Esophagus muscularis mucosa (tissue), 4 donors: ENCODE measurements around the gene NCAM1. TPM values are rescaled to one million over a fixed set of nuclear protein-coding genes. Genes with fewer than 3 reads are reported as not detected.

Experiments
- DNase-seq: peaks from one replicate; pipeline ENCODE4 v3.0.0-alpha.2; 2017; ENCODE audit errors: extremely low spot score
- H3K27ac ChIP-seq, 4 donors: fragments of 200-600 bp; sonication (generic); replicated peaks in 1 of 4; 1 replicate in 3 of 4; 2 replicates in 1 of 4; pipeline ENCODE4 v1.5.1; 2016 to 2019; ENCODE audit warnings: mild to moderate bottlenecking in 1 of 4
- H3K27me3 ChIP-seq, 4 donors: fragments of 200-600 bp; sonication (generic); one replicate each; pipeline versions ENCODE4 v1.5.1 to v1.6.0; 2016 to 2019
- H3K36me3 ChIP-seq, 4 donors: fragments of 200-600 bp; sonication (generic); one replicate each; pipeline ENCODE4 v1.5.1; 2016 to 2019
- H3K4me1 ChIP-seq, 4 donors: fragments of 200-600 bp; sonication (generic); one replicate each; pipeline ENCODE4 v1.5.1; 2016 to 2019
- H3K4me3 ChIP-seq, 4 donors: fragments of 200-600 bp; sonication (generic); 1 replicate in 2 of 4; 2 replicates in 2 of 4; pipeline ENCODE4 v1.5.1; 2016 to 2019; ENCODE audit warnings: mild to moderate bottlenecking in 4 of 4, moderate library complexity in 1 of 4
- H3K9me3 ChIP-seq, 4 donors: fragments of 200-600 bp; sonication (generic); 1 replicate in 3 of 4; 2 replicates in 1 of 4; pipeline ENCODE4 v1.5.1; 2016 to 2019
- EP300 ChIP-seq: sonication (generic); formaldehyde crosslinking; IDR thresholded peaks from one replicate; pipeline ENCODE4 v1.6.1; 2017; ENCODE audit warnings: antibody characterized with exemption
- POLR2A ChIP-seq: fragments of 450-650 bp; IDR thresholded peaks from one replicate; pipeline ENCODE4 v1.6.1; 2017; ENCODE audit warnings: antibody characterized with exemption, moderate library complexity, mild to moderate bottlenecking, low read depth
- POLR2AphosphoS5 ChIP-seq, 2 donors: sonication (generic); formaldehyde crosslinking; IDR thresholded peaks; one replicate each; pipeline ENCODE4 v1.6.1; 2017; ENCODE audit warnings: antibody characterized with exemption in 2 of 2
- WGBS: methylation state at CpG from one replicate; pipeline ENCODE4 v1.1.5; 2018; 5-methylcytosine and 5-hydroxymethylcytosine counted together
- intact Hi-C: fragments of 100-400 bp; cut with DNase I; formaldehyde crosslinking; loops from one replicate; pipeline ENCODE4 v1.15.1; 2023
- total RNA-seq, 4 donors: library from RNA; depleted of rRNA; stranded (reverse); fragments of >200 nt; gene quantifications; one replicate each; pipeline versions ENCODE4 v1.1.0 to v1.2.1, GENCODE V29; 2016
- TF ChIP-seq, protein P1 (sequence below), 3 experiments: fragments of 200-600 bp in 2 of 3; fragments of 450-650 bp in 1 of 3; sonication (generic) in 2 of 3; IDR thresholded peaks; one replicate each; pipeline ENCODE4 v1.5.1; 2017 to 2019; ENCODE audit warnings: antibody characterized with exemption in 3 of 3, mild to moderate bottlenecking in 2 of 3, moderate library complexity in 1 of 3

Gene NCAM1
- total RNA-seq, 4 donors from 2014 or later: 83.5 to 161 (median 95.2) TPM

DNA sequence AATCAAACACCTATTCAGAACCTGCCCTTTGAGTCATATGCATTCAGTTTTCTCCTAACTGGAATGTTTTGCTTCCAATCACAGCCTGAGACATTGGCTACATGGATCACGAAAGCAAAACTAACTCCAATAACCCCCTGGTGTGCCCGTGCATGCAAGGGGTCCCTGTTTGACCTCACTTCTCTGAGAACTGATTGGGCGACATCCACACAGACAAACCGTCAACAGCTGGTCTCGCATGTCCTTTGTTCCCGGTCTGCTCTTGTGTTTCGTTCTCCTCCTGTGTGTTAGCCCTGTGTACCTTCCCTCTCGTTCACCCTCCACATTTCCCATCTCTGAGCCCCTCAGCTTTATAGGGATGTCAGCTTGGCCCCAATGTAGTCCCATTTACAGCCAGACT lies 286.0 kb downstream of the NCAM1 start:
- no peaks in the 10 kb centered on the region for H3K9me3 ChIP-seq
- peak overlapping the region; percentile 19 to 62 (median 53) for H3K27ac ChIP-seq
- 76% methylated on average over 8 of the region's 8 CpGs for WGBS
- no peak overlapping the region for H3K4me3 ChIP-seq
- intact Hi-C loops: loop anchor here (10.0 kb wide), 1 partner anchor 122 kb away; no protein-coding TSS in a partner anchor
- TF ChIP-seq POLR2AphosphoS5 (IDR thresholded peaks at IDR 0.05) (no peak), POLR2A (no peak), EP300 (no peak)
- TF ChIP-seq, protein P1, sequence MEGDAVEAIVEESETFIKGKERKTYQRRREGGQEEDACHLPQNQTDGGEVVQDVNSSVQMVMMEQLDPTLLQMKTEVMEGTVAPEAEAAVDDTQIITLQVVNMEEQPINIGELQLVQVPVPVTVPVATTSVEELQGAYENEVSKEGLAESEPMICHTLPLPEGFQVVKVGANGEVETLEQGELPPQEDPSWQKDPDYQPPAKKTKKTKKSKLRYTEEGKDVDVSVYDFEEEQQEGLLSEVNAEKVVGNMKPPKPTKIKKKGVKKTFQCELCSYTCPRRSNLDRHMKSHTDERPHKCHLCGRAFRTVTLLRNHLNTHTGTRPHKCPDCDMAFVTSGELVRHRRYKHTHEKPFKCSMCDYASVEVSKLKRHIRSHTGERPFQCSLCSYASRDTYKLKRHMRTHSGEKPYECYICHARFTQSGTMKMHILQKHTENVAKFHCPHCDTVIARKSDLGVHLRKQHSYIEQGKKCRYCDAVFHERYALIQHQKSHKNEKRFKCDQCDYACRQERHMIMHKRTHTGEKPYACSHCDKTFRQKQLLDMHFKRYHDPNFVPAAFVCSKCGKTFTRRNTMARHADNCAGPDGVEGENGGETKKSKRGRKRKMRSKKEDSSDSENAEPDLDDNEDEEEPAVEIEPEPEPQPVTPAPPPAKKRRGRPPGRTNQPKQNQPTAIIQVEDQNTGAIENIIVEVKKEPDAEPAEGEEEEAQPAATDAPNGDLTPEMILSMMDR (IDR thresholded peaks at IDR 0.05): no peak
- H3K36me3 ChIP-seq: peaks cover 0 to 29% (median 0%) of the 10 kb centered on the region in 4 donors
- DNase-seq: no peak
- peaks cover 0 to 48% (median 35%) of the 10 kb centered on the region in 4 donors for H3K4me1 ChIP-seq
- H3K27me3 ChIP-seq: no peaks in the 10 kb centered on the region

DNA sequence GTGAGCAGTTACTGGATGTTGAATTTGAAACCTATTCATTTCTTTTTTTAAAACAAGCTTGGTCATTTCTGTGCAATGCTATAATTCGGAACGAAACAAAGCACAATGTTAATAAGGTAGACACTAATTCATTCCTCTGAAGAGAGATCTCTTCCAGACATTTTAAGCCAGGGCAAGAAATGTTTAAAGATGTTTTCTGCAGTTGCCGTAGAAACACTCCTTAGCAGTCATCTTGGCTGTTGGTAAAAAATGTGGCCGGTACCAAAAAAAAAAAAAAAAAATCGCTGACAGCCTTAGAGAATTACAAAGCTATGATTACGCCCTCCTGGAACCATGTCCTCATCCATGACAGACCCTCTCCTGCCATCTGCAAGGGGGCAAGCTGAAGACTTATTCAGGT lies 286.7 kb downstream of the NCAM1 start:
- H3K9me3 ChIP-seq: no peaks in the 10 kb centered on the region
- 36% methylated on average over 6 of the region's 6 CpGs for WGBS
- intact Hi-C loops: loop anchor here (10.0 kb wide), 1 partner anchor 123 kb away; no protein-coding TSS in a partner anchor
- no peak for TF ChIP-seq POLR2AphosphoS5 (IDR thresholded peaks at IDR 0.05)
- no peak for TF ChIP-seq EP300
- TF ChIP-seq, protein P1 (IDR thresholded peaks at IDR 0.05): no peak
- no peak for TF ChIP-seq POLR2A
- peaks cover 0 to 29% (median 0%) of the 10 kb centered on the region in 4 donors for H3K36me3 ChIP-seq
- peak overlapping the region; percentile 19 to 66 (median 58) for H3K27ac ChIP-seq
- DNase-seq: no peak
- no peaks in the 10 kb centered on the region for H3K27me3 ChIP-seq
- H3K4me1 ChIP-seq: peaks cover 0 to 40% (median 30%) of the 10 kb centered on the region in 4 donors
- no peak overlapping the region for H3K4me3 ChIP-seq

DNA sequence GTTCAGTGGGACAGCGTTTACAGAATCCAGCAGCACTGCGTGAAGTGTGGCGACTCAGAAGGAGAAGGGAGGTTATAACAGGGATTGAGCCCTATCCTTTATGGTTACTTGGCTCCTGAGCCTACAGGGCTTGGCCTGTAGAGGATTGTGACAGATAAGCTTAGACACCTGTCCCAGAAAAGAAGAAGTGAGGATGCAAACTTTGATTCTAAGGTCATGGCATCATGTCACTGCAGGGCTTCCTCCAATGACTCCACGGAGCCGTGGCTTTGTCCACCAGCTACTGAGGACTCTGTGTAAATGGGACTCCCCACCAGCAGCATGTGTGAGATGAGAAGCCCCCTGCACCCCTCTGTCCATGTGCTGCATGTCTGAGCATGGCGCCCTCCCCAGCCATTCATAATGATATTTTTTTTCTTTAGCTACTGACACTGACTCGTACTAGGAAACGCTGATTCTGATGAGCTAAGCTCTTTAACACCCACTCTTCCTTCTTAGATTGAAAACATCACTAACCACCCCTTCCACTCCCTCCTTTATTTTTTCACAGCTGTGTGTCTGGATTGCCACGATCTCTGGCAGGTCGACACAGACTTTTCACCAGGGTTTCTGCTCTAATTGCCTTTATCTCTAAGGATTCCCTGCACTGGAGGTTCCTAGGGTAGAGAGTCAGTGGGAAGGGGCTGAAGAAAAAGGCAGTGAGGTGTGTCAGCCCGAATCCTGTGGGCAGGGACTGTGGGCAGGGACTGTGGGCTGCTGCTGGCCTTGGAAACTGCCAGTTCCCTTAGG lies 287.7 kb downstream of the NCAM1 start:
- Histone ChIP-seq H3K4me1 (peaks cover 0 to 31% (median 21%) of the 10 kb centered on the region in 4 donors), H3K27ac (peak overlapping the region in 3 of 4 donors; percentile 19 to 62 (median 54)), H3K27me3 (no peaks in the 10 kb centered on the region), H3K4me3 (no peak overlapping the region), H3K9me3 (no peaks in the 10 kb centered on the region), H3K36me3 (peaks cover 0 to 26% (median 0%) of the 10 kb centered on the region in 4 donors)
- DNase-seq: no peak
- intact Hi-C loops: loop anchor here (10.0 kb wide), 1 partner anchor 124 kb away; no protein-coding TSS in a partner anchor
- no peak for TF ChIP-seq EP300
- TF ChIP-seq POLR2AphosphoS5 (IDR thresholded peaks at IDR 0.05): no peak
- TF ChIP-seq, protein P1 (IDR thresholded peaks at IDR 0.05): no peak
- TF ChIP-seq POLR2A: no peak
- WGBS: 64% methylated on average over 11 of the region's 11 CpGs

DNA sequence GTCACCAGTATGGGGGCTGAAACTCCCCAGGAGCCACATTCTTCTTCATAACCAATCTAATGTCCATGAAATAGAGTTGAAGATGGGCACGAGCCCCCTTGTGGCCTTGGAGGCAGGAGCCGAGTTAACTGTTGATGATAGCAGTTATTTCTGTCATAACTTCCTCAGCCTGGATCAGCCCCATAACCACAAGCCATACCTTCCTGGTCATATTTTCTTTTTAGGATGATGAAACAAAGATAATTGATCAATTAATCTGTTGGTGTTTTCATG lies 288.2 kb downstream of the NCAM1 start:
- H3K27me3 ChIP-seq: no peaks in the 10 kb centered on the region
- H3K9me3 ChIP-seq: no peaks in the 10 kb centered on the region
- 18% methylated on average over 2 of the region's 2 CpGs for WGBS
- H3K4me1 ChIP-seq: peaks cover 0 to 28% (median 19%) of the 10 kb centered on the region in 4 donors
- intact Hi-C loops: loop anchor here (10.0 kb wide), 1 partner anchor 125 kb away; no protein-coding TSS in a partner anchor
- H3K27ac ChIP-seq: no peak overlapping the region
- H3K4me3 ChIP-seq: no peak overlapping the region
- DNase-seq: no peak
- TF ChIP-seq EP300: no peak
- TF ChIP-seq, protein P1 (IDR thresholded peaks at IDR 0.05): no peak
- peaks cover 0 to 24% (median 0%) of the 10 kb centered on the region in 4 donors for H3K36me3 ChIP-seq
